HepG2 (cell line): ENCODE results near the gene PIAS3. TPM values are rescaled to one million over a fixed set of nuclear protein-coding genes. Genes with fewer than 3 reads are reported as not detected.

Experiments used
- ASH2L ChIP-seq: fragments of 300-600, 200-600 bp; sonication (generic); IDR thresholded peaks from 2 replicates; pipeline ENCODE4 v1.7.0; 2017; ENCODE audit warnings: low read depth, mild to moderate bottlenecking, moderate library complexity, mixed read lengths, low read length; ENCODE audit not compliant: insufficient read length
- JUN ChIP-seq: sonication (generic); formaldehyde crosslinking; IDR thresholded peaks from 2 replicates; pipeline ENCODE4 v1.4.0; 2020; ENCODE audit warnings: mild to moderate bottlenecking, missing genetic modification reagents
- KAT2B ChIP-seq: fragments of 150-350 bp; IDR thresholded peaks from 2 replicates; pipeline ENCODE4 v1.6.1; 2014; ENCODE audit warnings: low read depth, low read length, borderline replicate concordance
- KIAA2018 ChIP-seq: sonication (generic); formaldehyde crosslinking; IDR thresholded peaks from 2 replicates; pipeline ENCODE4 v1.5.0; 2020; ENCODE audit warnings: mild to moderate bottlenecking, missing genetic modification reagents, borderline replicate concordance
- LBX2 ChIP-seq: sonication (generic); formaldehyde crosslinking; IDR thresholded peaks from 2 replicates; pipeline ENCODE4 v1.5.0; 2020; ENCODE audit warnings: missing genetic modification reagents, mild to moderate bottlenecking, borderline replicate concordance
- LRRFIP1 ChIP-seq: sonication (generic); formaldehyde crosslinking; conservative IDR thresholded peaks from 2 replicates; pipeline ENCODE4 v1.4.0; 2020; ENCODE audit warnings: missing genetic modification reagents
- RBAK ChIP-seq: sonication (generic); formaldehyde crosslinking; IDR thresholded peaks from 2 replicates; pipeline ENCODE4 v1.5.1; 2020; ENCODE audit warnings: mild to moderate bottlenecking, missing genetic modification reagents
- RBM39 ChIP-seq: fragments of 200-400 bp; formaldehyde crosslinking; IDR thresholded peaks from one replicate; pipeline ENCODE4 v1.6.1; 2018; ENCODE audit warnings: antibody characterized with exemption, mild to moderate bottlenecking, low read depth, low read length; ENCODE audit not compliant: poor library complexity, severe bottlenecking
- TBL1XR1 ChIP-seq: fragments of 150-350 bp; IDR thresholded peaks from 2 replicates; pipeline ENCODE4 v1.6.1; 2014; ENCODE audit warnings: borderline replicate concordance, low read length; ENCODE audit not compliant: partially characterized antibody
- ZFP1 ChIP-seq: IDR thresholded peaks from 2 replicates; pipeline ENCODE4 v1.6.1; 2016
- ZFP82 ChIP-seq: sonication (generic); formaldehyde crosslinking; IDR thresholded peaks from 2 replicates; pipeline ENCODE4 v1.5.1; 2020; ENCODE audit warnings: mild to moderate bottlenecking, missing genetic modification reagents, borderline replicate concordance
- ZNF34 ChIP-seq: sonication (generic); formaldehyde crosslinking; IDR thresholded peaks from 2 replicates; pipeline ENCODE4 v1.4.0; 2020; ENCODE audit warnings: mild to moderate bottlenecking, missing genetic modification reagents, borderline replicate concordance
- ZNF597 ChIP-seq: sonication (generic); formaldehyde crosslinking; IDR thresholded peaks from 2 replicates; pipeline ENCODE4 v1.5.0; 2020; ENCODE audit warnings: missing genetic modification reagents
- ZNF644 ChIP-seq: IDR thresholded peaks from 2 replicates; pipeline ENCODE4 v1.6.1; 2016; ENCODE audit warnings: low read depth
- ZNF772 ChIP-seq: sonication (generic); formaldehyde crosslinking; IDR thresholded peaks from 2 replicates; pipeline ENCODE4 v1.5.0; 2020; ENCODE audit warnings: mild to moderate bottlenecking, missing genetic modification reagents
- ZNF777 ChIP-seq: sonication (generic); formaldehyde crosslinking; IDR thresholded peaks from 2 replicates; pipeline ENCODE4 v1.4.0; 2020; ENCODE audit warnings: missing genetic modification reagents
- ZSCAN30 ChIP-seq: sonication (generic); formaldehyde crosslinking; IDR thresholded peaks from 2 replicates; pipeline ENCODE4 v1.5.0; 2020; ENCODE audit warnings: mild to moderate bottlenecking, missing genetic modification reagents
- polyA plus RNA-seq, 8 experiments: library from polyadenylated mRNA; depleted of rRNA in 3 of 8; stranded (reverse) in 7 of 8; unstranded in 1 of 8; fragments of >200 nt; fragmentation: Illumina TruSeq in 4 of 8; extraction: Trizol in 4 of 8; gene quantifications; 2 replicates each; pipeline versions ENCODE4 v1.2.1 to v1.2.3, GENCODE V29; 2011 to 2016; ENCODE audit warnings: low read depth in 4 of 8, missing spikeins in 1 of 8, mixed read lengths in 1 of 8; ENCODE audit not compliant: insufficient read depth in 1 of 8
- total RNA-seq, 5 experiments: library from RNA; depleted of rRNA; stranded (reverse); fragments of >200 nt; fragmentation: Illumina TruSeq; extraction: Trizol; gene quantifications; 2 replicates each; pipeline ENCODE4 v1.2.3, GENCODE V29; 2016; ENCODE audit warnings: low read depth in 1 of 5

The PIAS3 gene
- total and polyA plus RNA-seq, 2 of the 13 experiments (the other 11 are each of a cell fraction or from before 2014, with no cell fraction given) = 3.7 to 8.0 TPM

GRCh38 chr1:145858901-145859490 lies at the start of gene PIAS3 (continued):
- TF ChIP-seq KIAA2018 (no peak), ASH2L (peak; percentile 60), RBAK (peak; percentile 39; the same call in 1 of the 2 replicates), ZNF777 (CRISPR knock-in tag) (peak; percentile 36), RBM39 (no peak), ZFP1 (CRISPR knock-in tag) (no peak), LRRFIP1 (CRISPR knock-in tag) (no peak), KAT2B (no peak), ZSCAN30 (CRISPR knock-in tag) (0 out of 2 replicates have a peak, but pooled peaks have one; percentile 71), ZNF597 (CRISPR knock-in tag) (no peak), TBL1XR1 (no peak), ZFP82 (no peak), JUN (CRISPR knock-in tag) (no peak), ZNF34 (CRISPR knock-in tag) (0 out of 2 replicates have a peak, but pooled peaks have one; percentile 64), ZNF644 (CRISPR knock-in tag) (no peak), LBX2 (CRISPR knock-in tag) (no peak), ZNF772 (CRISPR knock-in tag) (no peak)
